Loucy (cell line): ENCODE measurements around the gene TMEM108.

Experiments used
- H2AFZ ChIP-seq: fragments of 200-600 bp; sonication (generic); 2 replicates; pipeline ENCODE4 v1.6.0; 2016; ENCODE audit warnings: antibody characterized with exemption, mild to moderate bottlenecking, low read length, moderate library complexity
- H3F3A ChIP-seq: fragments of 200-600 bp; 2 replicates; pipeline ENCODE4 v1.6.0; 2016; ENCODE audit warnings: antibody characterized with exemption, low read depth, mild to moderate bottlenecking
- H3K27me3 ChIP-seq: fragments of 200-600 bp; sonication (generic); 2 replicates; pipeline ENCODE4 v1.6.1; 2014; ENCODE audit warnings: low read length, mild to moderate bottlenecking; ENCODE audit not compliant: insufficient read depth, poor library complexity, severe bottlenecking
- H3K36me3 ChIP-seq: fragments of 200-600 bp; sonication (generic); 2 replicates; pipeline ENCODE4 v1.6.1; 2016; ENCODE audit warnings: low read length; ENCODE audit not compliant: insufficient read depth
- H3K4me1 ChIP-seq: fragments of 200-600 bp; sonication (generic); 2 replicates; pipeline ENCODE4 v1.5.1; 2014; ENCODE audit warnings: low read length, mild to moderate bottlenecking; ENCODE audit not compliant: insufficient read depth, poor library complexity, severe bottlenecking
- H3K4me2 ChIP-seq: fragments of 200-600 bp; sonication (generic); 2 replicates; pipeline ENCODE4 v1.6.0; 2014; ENCODE audit warnings: antibody characterized with exemption, low read length, low read depth, mild to moderate bottlenecking; ENCODE audit not compliant: poor library complexity, severe bottlenecking
- H3K4me3 ChIP-seq: fragments of 200-600 bp; sonication (generic); 2 replicates; pipeline ENCODE4 v1.5.1; 2014; ENCODE audit warnings: low read length, mild to moderate bottlenecking, mixed read lengths; ENCODE audit not compliant: poor library complexity, severe bottlenecking
- H3K79me2 ChIP-seq: fragments of 200-600 bp; sonication (generic); 2 replicates; pipeline ENCODE4 v1.6.1; 2014; ENCODE audit warnings: low read length; ENCODE audit not compliant: insufficient read depth
- H3K9ac ChIP-seq: fragments of 200-600 bp; sonication (generic); 2 replicates; pipeline ENCODE4 v1.6.0; 2014; ENCODE audit warnings: mild to moderate bottlenecking, low read depth, low read length, moderate library complexity; ENCODE audit not compliant: poor library complexity, severe bottlenecking
- H3K9me2 ChIP-seq: fragments of 200-600 bp; sonication (generic); replicated peaks from 2 replicates; pipeline ENCODE4 v1.6.1; 2016; ENCODE audit warnings: low read depth, low read length, mixed read lengths
- H3K9me3 ChIP-seq: fragments of 200-600 bp; sonication (generic); 2 replicates; pipeline ENCODE4 v1.6.1; 2014; ENCODE audit warnings: mild to moderate bottlenecking, antibody characterized with exemption, low read length, low read depth; ENCODE audit not compliant: insufficient read depth
- H4K20me1 ChIP-seq: fragments of 200-600 bp; sonication (generic); 2 replicates; pipeline ENCODE4 v1.6.0; 2014; ENCODE audit warnings: antibody characterized with exemption, low read length, mild to moderate bottlenecking; ENCODE audit not compliant: insufficient read depth, poor library complexity, severe bottlenecking
- EZH2phosphoT487 ChIP-seq: fragments of 200-600 bp; IDR thresholded peaks from 2 replicates; pipeline ENCODE4 v1.6.1; 2018; ENCODE audit warnings: antibody characterized with exemption, mild to moderate bottlenecking, moderate library complexity, borderline replicate concordance
- TF ChIP-seq, protein P1 (sequence below): fragments of 200-600 bp; sonication (generic); conservative IDR thresholded peaks from 2 replicates; pipeline ENCODE4 v1.5.1; 2014; ENCODE audit warnings: mild to moderate bottlenecking, antibody characterized with exemption, low read length

The TMEM108 gene

DNA sequence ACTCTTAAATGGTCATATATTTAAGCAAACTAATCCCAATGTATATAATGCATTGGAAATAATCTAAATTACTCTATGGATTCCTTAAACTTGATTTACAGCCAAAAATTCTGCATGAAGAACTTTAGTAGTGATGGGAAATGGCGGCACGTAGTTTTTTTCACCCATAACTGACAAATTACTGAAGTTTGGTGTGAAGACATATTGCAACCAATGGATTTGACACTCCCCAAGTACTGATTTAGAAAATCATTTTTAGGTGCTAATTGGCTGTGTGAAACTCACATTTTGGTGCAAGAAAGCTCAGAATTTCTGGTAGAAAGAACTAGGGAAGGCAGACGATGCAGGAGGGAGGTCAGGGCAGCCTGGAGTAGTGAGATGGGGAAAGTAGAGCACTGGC is 19.3 kb upstream of the TMEM108 start:
- H3K9me2 ChIP-seq, result no peaks in the 10 kb centered on the region
- no peaks in the 10 kb centered on the region for H3K79me2 ChIP-seq
- no peaks in the 10 kb centered on the region for H3F3A ChIP-seq
- no peaks in the 10 kb centered on the region for H3K36me3 ChIP-seq
- no peaks in the 10 kb centered on the region for H3K9me3 ChIP-seq
- TF ChIP-seq, protein P1, sequence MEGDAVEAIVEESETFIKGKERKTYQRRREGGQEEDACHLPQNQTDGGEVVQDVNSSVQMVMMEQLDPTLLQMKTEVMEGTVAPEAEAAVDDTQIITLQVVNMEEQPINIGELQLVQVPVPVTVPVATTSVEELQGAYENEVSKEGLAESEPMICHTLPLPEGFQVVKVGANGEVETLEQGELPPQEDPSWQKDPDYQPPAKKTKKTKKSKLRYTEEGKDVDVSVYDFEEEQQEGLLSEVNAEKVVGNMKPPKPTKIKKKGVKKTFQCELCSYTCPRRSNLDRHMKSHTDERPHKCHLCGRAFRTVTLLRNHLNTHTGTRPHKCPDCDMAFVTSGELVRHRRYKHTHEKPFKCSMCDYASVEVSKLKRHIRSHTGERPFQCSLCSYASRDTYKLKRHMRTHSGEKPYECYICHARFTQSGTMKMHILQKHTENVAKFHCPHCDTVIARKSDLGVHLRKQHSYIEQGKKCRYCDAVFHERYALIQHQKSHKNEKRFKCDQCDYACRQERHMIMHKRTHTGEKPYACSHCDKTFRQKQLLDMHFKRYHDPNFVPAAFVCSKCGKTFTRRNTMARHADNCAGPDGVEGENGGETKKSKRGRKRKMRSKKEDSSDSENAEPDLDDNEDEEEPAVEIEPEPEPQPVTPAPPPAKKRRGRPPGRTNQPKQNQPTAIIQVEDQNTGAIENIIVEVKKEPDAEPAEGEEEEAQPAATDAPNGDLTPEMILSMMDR, result no peak
- no peak for TF ChIP-seq EZH2phosphoT487
- no peaks in the 10 kb centered on the region for H3K27me3 ChIP-seq
- H2AFZ ChIP-seq, result no peak overlapping the region
- no peak overlapping the region for H3K4me2 ChIP-seq
- H3K9ac ChIP-seq, result no peak overlapping the region
- H3K4me1 ChIP-seq, result no peaks in the 10 kb centered on the region
- no peak overlapping the region for H3K4me3 ChIP-seq
- H4K20me1 ChIP-seq, result no peaks in the 10 kb centered on the region

DNA sequence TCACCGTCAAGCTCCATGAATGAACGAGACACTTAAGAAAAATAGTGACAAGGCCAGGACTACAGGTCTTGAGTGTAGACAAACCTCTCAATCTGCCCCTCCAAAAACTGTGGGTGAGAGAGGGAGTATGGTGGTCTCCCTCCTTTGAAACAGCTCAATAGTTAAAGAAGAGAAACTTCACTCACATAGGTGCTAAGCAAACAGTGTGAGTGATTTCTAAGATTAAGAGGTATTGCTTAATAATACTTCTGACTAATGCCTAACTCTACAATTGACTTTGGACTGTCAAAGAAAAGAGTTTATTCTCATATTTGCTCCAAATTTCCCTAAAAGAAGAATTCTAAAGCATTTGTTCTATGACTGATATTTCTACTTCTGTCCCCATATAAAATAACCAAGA is 17.0 kb upstream of the TMEM108 start:
- H3K4me2 ChIP-seq, result no peak overlapping the region
- H3K27me3 ChIP-seq, result no peaks in the 10 kb centered on the region
- H2AFZ ChIP-seq, result no peak overlapping the region

DNA sequence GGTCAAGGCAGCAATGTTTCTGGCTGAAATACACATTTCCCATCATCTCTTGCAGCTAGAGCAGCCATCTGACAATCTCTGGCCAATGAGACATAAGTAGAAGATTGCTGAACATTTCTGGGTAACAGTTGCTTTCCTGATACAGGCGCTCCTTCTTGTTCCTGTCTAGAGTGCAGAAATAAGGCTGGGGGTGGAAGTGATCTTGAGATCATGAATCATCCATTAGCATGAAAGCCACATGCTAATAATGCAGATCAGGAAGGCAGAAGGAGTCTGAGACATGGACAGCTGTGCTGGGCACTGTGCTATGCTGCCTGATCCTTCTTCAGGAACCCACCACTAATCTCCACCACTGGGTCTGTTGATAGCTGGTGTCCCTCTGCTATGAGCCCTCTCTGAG is 14.8 kb upstream of the TMEM108 start:
- Histone ChIP-seq H3K36me3 (no peaks in the 10 kb centered on the region), H4K20me1 (no peaks in the 10 kb centered on the region), H3K9me3 (no peaks in the 10 kb centered on the region), H3K9ac (no peak overlapping the region), H3K4me2 (no peak overlapping the region), H3K9me2 (no peaks in the 10 kb centered on the region), H3K4me3 (no peak overlapping the region), H3K27me3 (no peaks in the 10 kb centered on the region), H3K4me1 (no peaks in the 10 kb centered on the region), H2AFZ (no peak overlapping the region), H3K79me2 (no peaks in the 10 kb centered on the region), H3F3A (no peaks in the 10 kb centered on the region)
- TF ChIP-seq, protein P1, result no peak
- TF ChIP-seq EZH2phosphoT487, result no peak

More for the DNA sequence above, 17.0 kb upstream of the TMEM108 start:
- TF ChIP-seq, protein P1, result no peak
- TF ChIP-seq EZH2phosphoT487, result no peak
- H3K9ac ChIP-seq, result no peak overlapping the region
- no peaks in the 10 kb centered on the region for H3K36me3 ChIP-seq
- no peaks in the 10 kb centered on the region for H3K9me3 ChIP-seq
- no peaks in the 10 kb centered on the region for H4K20me1 ChIP-seq
- no peaks in the 10 kb centered on the region for H3K4me1 ChIP-seq
- H3F3A ChIP-seq, result no peaks in the 10 kb centered on the region
- H3K9me2 ChIP-seq, result no peaks in the 10 kb centered on the region
- no peaks in the 10 kb centered on the region for H3K79me2 ChIP-seq
- H3K4me3 ChIP-seq, result no peak overlapping the region
